Measurements from ENCODE around the gene PRPS1. TPM values are rescaled to one million over a fixed set of nuclear protein-coding genes. Genes with fewer than 3 reads are reported as not detected.
A peak's percentile ranks its signal among the peaks of the same experiment; 100 is the strongest.

PRPS1 gene
- total and polyA plus RNA-seq, 7 donors: 9.6 to 35.8 (median 18.8) TPM

- H3K36me3 ChIP-seq: no peaks in the 10 kb centered on the region
- 73 to 92% methylated on average over 5 of the region's 5 CpGs for WGBS, 2 donors
- H3K4me3 ChIP-seq: no peak overlapping the region
- no peak overlapping the region for H3K27ac ChIP-seq
- peaks cover 0 to 13% (median 4%) of the 10 kb centered on the region in 4 donors for H3K4me1 ChIP-seq
- DNase-seq: no peak
- H3K27me3 ChIP-seq: no peaks in the 10 kb centered on the region
- H3K9me3 ChIP-seq: no peaks in the 10 kb centered on the region
- intact Hi-C loops (cut with DNase I): loop anchor here (5.0 kb wide), 3 partner anchors 119 to 234 kb away; partner anchors contain the start of genes MID2, NCBP2L and TSC22D3
- TF ChIP-seq POLR2A (IDR thresholded peaks at IDR 0.05) (no peak), CTCF (IDR thresholded peaks at IDR 0.05) (no peak), POLR2AphosphoS5 (IDR thresholded peaks at IDR 0.05) (no peak), EP300 (IDR thresholded peaks at IDR 0.05) (no peak)
Measured at GRCh38 chrX:107658660-107659059, 30.4 kb downstream of the PRPS1 start.

GRCh38 chrX:107659286-107659685 is 31.0 kb downstream of the PRPS1 start:
- no peaks in the 10 kb centered on the region for H3K27me3 ChIP-seq
- H3K27ac ChIP-seq: no peak overlapping the region
- H3K4me1 ChIP-seq: peaks cover 0 to 13% (median 4%) of the 10 kb centered on the region in 4 donors
- 66 to 76% methylated on average over 4 of the region's 4 CpGs for WGBS, 2 donors
- no peak overlapping the region for H3K4me3 ChIP-seq
- no peak for DNase-seq
- no peaks in the 10 kb centered on the region for H3K36me3 ChIP-seq
- intact Hi-C loops (cut with DNase I): loop anchor here (5.0 kb wide), 3 partner anchors 118 to 233 kb away; partner anchors contain the start of genes MID2, NCBP2L and TSC22D3
- TF ChIP-seq EP300 (IDR thresholded peaks at IDR 0.05): no peak
- no peak for TF ChIP-seq POLR2AphosphoS5 (IDR thresholded peaks at IDR 0.05)
- no peak for TF ChIP-seq CTCF (IDR thresholded peaks at IDR 0.05)
- no peak for TF ChIP-seq POLR2A (IDR thresholded peaks at IDR 0.05)
- no peaks in the 10 kb centered on the region for H3K9me3 ChIP-seq

GRCh38 chrX:107659768-107660167 is 31.5 kb downstream of the PRPS1 start:
- no peak for TF ChIP-seq EP300 (IDR thresholded peaks at IDR 0.05)
- peak; percentile 15 to 54 (median 32) for TF ChIP-seq CTCF (IDR thresholded peaks at IDR 0.05)
- TF ChIP-seq POLR2A (IDR thresholded peaks at IDR 0.05): no peak
- TF ChIP-seq POLR2AphosphoS5 (IDR thresholded peaks at IDR 0.05): peak in 1 of 4 donors; percentile 19
- no peak for DNase-seq
- no peaks in the 10 kb centered on the region for H3K36me3 ChIP-seq
- H3K9me3 ChIP-seq: no peaks in the 10 kb centered on the region
- H3K4me3 ChIP-seq: no peak overlapping the region
- peaks cover 0 to 9% (median 3%) of the 10 kb centered on the region in 4 donors for H3K4me1 ChIP-seq
- intact Hi-C loops (cut with DNase I): loop anchor here (5.0 kb wide), 3 partner anchors 118 to 233 kb away; partner anchors contain the start of genes MID2, NCBP2L and TSC22D3
- H3K27ac ChIP-seq: peak overlapping the region in 1 of 4 donors; percentile 10
- WGBS, 2 donors: 78 to 88% methylated on average over 1 of the region's 1 CpG
- H3K27me3 ChIP-seq: no peaks in the 10 kb centered on the region

- Histone ChIP-seq H3K9me3 (no peaks in the 10 kb centered on the region), H3K4me1 (no peaks in the 10 kb centered on the region), H3K27ac (no peak overlapping the region), H3K4me3 (no peak overlapping the region), H3K36me3 (no peaks in the 10 kb centered on the region), H3K27me3 (no peaks in the 10 kb centered on the region)
- no peak for TF ChIP-seq POLR2AphosphoS5 (IDR thresholded peaks at IDR 0.05)
- TF ChIP-seq EP300 (IDR thresholded peaks at IDR 0.05): no peak
- TF ChIP-seq POLR2A (IDR thresholded peaks at IDR 0.05): no peak
- TF ChIP-seq CTCF (IDR thresholded peaks at IDR 0.05): no peak
- DNase-seq: no peak
- intact Hi-C loops (cut with DNase I): no loop called here
- 51 to 71% methylated on average over 3 of the region's 3 CpGs for WGBS, 2 donors
Measured at GRCh38 chrX:107662145-107662544, 33.8 kb downstream of the PRPS1 start.

GRCh38 chrX:107662824-107663223 is 34.5 kb downstream of the PRPS1 start:
- Histone ChIP-seq H3K9me3 (no peaks in the 10 kb centered on the region), H3K36me3 (no peaks in the 10 kb centered on the region), H3K4me3 (no peak overlapping the region), H3K4me1 (no peaks in the 10 kb centered on the region), H3K27me3 (no peaks in the 10 kb centered on the region), H3K27ac (no peak overlapping the region)
- DNase-seq: no peak
- intact Hi-C loops (cut with DNase I): no loop called here
- TF ChIP-seq POLR2AphosphoS5 (IDR thresholded peaks at IDR 0.05) (no peak), EP300 (IDR thresholded peaks at IDR 0.05) (no peak), POLR2A (IDR thresholded peaks at IDR 0.05) (no peak), CTCF (IDR thresholded peaks at IDR 0.05) (no peak)
- 38 to 95% methylated on average over 5 of the region's 5 CpGs for WGBS, 2 donors

All from sigmoid colon (tissue), 7 donors.